NOMO-1 treated with dmso at 0.1 percent for 144 hours (cell line): ENCODE results near the gene ENPEP.
"Not testable (repeated sequence)": the region's sequence is repeated elsewhere in the genome, so short reads cannot be mapped to it uniquely, and the experiment has no call there.

Experiments used
- DNase-seq: peaks from one replicate; lab custom pipeline; 2025; ENCODE audit not compliant: unreplicated experiment; lab: John Stamatoyannopoulos, UW

The ENPEP gene

DNA sequence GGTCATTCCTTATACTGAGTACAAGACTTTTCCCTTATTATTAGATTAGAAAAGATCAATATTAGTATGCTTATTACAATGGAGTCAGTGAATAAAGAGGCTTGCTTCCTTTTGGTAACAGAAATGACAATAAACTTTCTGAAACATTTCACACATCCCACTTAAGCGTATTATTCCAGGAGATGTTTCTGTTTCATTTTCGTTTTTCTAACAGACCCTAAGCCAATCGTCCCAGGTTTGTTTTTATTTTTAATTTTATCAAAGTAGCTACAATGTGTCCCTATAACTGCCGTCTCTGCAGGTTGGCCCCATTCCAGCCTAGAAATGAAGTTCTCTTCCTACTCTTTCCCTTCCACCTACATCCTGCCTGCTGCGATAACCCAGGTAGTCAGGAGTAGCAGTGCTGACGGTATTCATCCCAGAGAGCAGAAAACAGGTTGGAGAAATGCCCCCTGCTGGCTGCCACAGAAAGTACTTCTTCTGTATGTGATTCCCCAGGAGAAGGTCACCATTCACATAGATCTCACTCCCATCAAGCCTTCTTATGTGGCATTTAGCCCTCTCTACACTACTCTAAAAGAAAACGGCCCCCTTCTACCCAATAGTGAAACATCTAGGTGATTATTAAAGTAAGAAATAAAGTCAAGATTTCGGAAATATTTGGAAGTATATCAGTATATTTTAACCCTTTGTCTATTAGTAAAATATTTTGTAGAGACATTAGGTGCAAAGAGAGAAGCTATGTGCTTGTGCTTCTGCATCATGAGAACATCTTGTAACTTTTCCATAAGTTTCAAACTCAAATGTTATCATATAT, 40.4 kb downstream of the ENPEP start:
- DNase-seq: peak; percentile 48

GRCh38 chr4:110518889-110519490, 43.0 kb downstream of the ENPEP start:
- no peak for DNase-seq

- no peak for DNase-seq
Measured at GRCh38 chr4:110520886-110521285, 44.9 kb downstream of the ENPEP start.

DNA sequence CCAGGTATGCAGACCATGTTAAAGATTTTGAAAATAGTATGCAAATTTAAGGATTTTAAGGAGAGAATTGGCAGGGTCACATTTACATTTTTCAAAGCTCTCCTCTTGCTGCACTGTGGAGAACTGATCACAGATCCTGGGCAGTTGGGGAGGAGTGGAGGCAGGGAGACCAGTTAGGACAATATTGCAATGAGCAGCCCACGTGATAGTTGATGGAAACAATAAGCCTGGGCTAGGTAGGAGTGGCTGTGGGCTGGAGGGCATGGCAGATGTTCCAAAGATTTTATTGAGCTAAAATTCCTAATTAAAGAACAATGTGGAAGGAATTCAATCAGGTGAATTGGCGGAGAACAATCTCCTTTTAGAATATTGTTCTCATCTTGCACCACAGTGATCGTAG, 50.6 kb downstream of the ENPEP start:
- no peak for DNase-seq

DNA sequence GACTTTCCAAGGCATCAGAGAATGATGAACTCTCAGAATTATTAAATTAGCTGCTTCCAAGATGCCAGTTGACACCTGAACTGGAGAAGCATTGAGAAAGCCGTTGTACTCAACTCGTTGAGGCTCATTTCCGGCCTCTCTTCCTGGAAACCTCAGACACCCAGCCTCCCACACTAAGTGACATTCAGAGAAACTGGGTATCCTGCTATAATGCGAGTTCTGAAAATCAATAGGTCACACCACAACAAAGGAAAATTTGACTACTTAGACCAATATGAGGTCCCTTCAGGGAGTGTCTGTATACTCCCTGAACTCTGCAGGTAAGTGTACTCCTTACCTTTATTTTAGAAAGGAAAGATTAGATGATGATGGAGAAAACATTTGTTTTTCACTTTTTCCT, 51.2 kb downstream of the ENPEP start:
- no peak for DNase-seq

DNA sequence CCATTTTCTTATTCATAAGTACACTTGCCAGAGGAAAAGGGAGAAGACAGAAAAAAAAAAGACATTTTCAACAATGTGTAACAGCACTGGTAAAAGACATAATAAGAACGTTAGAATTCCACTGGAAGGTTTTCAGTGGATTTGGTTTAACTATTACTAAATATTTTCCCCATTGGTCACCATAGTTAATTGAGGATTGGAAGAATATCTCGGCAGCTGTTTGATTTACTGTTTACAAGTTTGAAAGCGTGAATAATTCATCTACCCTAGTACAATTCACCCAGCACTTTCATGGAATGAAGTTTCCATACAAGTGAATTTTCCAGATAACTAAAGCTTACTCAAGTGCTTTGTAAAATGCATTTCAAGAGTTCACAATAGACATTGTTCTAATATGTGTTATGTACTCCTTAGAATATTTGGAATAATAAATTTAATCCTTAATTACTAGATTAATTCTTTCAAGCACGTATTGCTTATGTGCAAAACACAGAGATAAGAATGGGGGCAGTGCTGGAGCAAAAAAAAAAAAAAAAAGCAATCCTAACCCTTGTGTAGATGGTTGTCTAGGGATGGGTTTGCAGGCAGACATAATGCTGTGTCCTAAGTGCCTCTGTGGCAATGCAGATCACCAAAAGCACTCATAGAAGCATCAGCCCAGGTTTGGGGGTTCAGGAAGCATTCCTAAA, 57.1 kb downstream of the ENPEP start:
- DNase-seq: no peak

DNA sequence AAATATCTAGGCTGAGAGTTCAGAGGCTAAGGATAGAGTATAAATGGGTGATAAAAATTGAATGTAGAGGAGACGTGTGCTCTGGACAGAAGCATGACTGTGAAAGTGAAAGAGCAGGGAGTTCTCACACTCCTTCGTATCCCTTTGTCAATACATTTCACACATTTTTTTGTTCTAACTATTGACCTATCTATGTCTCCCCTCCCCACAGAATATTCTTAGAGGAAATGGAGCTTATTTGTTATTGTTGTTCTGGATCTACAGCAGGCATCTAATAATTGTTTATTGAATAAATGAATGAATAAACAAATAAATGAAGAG, 57.6 kb downstream of the ENPEP start:
- DNase-seq: no peak

- DNase-seq: no peak
Measured at GRCh38 chr4:110533940-110534339, 58.0 kb downstream of the ENPEP start.

- DNase-seq: no peak
Measured at GRCh38 chr4:110540581-110540980, 64.6 kb downstream of the ENPEP start.

- no peak for DNase-seq
Measured at GRCh38 chr4:110540982-110541451, 65.1 kb downstream of the ENPEP start.

DNA sequence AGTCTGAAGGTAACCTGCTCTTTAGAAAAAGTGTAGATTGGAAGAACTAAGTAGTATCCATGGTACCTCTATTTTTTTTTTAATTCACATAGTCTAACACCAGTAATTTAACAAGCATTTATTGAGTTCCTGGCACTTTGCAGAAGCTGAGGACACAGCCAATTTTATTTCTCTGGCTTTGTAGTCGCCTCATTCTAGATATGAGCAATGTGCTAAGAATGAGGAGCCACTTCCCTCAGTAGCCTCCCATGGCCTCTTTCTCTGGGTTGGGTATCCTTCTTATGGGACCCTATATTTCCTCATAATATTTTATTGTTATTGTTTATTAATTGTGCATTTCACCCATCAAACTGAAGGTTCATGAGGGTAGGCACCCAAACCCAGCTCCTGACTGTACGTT, 67.6 kb downstream of the ENPEP start:
- DNase-seq: no peak

DNA sequence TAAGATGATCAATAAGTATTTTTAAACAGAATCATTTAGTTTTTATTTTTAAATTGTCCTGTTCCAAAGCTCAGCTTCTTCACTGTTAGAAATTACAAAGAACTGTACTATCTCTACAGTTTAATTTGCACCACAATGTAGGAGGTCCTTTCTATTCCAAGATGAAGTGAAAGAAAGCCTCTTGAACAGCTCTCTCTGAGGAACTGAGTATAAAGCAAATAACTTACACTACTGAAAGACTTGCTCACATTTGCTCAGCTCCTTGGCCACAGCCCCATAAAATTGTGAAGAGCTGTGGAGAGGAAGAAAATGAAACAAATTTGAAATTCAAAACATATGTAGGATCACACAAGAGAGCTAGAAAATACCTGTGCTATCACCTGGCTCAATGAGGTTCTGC, 68.6 kb downstream of the ENPEP start:
- no peak for DNase-seq

DNA sequence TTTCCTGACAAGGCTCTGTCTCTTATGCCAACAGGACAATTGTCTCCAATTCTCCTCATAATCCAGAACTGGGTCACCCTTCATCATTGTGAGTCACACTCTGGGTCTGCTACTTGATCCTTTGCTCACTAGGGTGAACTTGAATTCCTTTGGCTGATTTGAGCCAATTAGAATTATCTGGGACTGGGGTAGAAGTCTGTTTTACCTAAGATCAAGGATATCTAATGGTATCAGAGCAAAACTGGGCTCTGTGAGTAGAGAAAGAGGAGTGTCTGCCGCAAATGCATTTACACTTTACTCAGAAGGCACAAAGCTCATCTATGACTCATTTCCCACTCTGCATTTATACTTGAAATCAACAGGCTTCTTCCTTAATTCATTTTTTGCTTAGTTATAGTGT, 74.3 kb downstream of the ENPEP start:
- no peak for DNase-seq

- no peak for DNase-seq
Measured at GRCh38 chr4:110553197-110553596, 77.2 kb downstream of the ENPEP start.

DNA sequence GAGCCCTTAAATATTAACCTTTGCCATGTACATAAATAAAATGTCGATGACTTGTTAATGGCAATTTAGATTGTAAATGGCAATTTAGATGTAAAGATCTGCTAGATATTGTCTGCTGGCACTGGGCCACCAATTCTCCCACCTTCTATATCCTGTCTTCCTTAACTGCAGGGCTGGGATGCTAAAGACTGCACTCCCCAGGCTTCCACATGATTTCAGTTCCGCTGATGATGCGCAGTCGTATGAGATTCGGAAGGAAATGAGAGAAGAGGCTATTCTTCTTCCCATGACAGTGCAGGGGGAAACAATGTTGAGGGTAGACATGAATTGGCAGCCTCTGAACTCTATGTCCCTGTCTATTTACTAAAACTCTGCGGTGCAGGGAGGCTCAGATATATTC, 91.3 kb downstream of the ENPEP start:
- no peak for DNase-seq

DNA sequence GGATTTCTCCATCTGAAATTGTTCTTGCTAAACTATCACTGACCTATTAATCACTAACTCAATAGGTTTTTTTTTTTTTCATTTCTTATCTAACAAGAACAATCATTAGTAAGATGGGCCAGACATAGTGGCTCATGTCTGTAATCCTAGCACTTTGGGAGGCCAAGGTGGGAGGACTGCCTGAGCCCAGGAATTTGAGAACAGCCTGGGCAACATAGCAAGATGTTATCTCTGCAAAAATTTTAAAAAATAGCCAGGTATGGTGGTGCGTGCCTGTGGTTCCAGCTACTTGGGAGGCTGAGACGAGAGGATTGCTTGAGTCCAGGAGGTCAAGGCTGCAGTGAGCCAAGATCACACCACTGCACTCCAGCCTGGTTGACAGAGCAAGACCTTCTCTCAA, 100.7 kb downstream of the ENPEP start:
- not testable (repeated sequence) for DNase-seq

DNA sequence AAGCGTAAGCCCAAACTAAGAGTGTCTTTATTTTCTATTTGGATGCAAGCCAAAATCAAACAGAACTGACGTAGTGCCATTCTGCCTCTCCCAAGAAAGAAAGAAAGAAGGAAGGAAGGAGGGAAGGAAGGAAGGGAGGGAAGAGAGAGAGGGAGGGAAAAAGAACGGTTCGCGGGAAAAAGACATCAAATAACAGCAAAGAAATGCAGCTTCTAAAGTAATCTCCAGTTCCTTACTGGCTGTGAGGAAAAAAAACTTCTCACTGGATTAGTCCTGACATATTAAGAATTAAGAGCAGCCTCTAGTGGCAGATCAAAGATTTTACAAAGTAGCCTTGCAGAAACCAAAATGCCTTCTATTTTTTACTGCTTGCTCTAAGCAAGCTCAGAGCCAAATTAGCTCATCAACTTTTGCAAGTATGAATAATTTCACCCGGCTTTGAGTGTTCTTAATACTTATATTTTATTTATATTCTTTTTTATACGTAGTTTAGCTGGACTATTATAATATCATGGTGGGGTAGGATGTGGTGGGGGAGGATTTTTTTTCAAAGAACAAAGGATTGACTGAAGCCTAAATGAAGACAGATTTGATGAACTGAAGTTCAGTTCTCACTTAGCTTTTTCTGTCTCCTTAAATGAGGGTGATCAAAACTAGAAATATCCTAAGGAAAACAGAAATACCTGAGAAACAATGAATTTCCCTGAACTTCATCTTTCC, 110.3 kb downstream of the ENPEP start:
- no peak for DNase-seq

- DNase-seq: no peak
Measured at GRCh38 chr4:110587666-110588285, 111.8 kb downstream of the ENPEP start.

- DNase-seq: no peak
Measured at GRCh38 chr4:110589297-110589696, 113.3 kb downstream of the ENPEP start.

DNA sequence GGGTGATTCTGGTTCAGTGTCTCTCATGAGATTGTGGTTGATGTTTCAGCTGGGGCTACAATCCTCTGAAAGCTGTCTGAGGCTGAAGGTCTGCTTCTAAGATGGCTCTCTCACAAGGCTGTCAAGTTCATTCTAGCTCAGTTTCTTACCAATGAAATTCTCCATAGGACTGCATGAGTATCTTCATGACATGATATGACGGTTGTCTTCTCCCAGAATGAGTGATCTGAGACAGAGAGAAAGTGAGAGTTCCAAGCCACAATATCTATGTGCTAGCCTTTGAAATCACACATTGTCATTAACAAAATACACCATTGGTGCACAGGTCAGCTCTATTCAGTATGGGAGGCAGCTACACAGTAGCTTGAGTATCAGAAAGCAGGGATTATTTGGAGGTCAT, 119.6 kb downstream of the ENPEP start:
- no peak for DNase-seq

DNA sequence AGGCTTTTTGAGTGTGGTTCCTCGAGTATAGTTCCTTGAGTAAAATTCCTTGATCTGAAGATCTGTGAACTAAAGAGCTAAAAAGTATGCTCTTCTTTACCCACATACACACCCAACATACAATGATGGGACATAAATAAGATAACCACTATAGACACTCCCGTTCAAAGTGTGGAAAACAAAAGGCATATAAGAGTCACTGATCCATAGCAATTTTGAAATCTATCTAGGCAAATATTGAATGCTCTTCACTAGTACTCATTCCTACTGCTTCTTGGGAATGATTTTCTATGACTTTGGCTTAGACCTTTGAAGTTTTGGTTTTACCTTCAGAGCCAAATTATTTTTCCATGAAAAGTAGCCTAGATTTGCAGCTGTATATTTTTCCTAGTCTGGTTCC, 120.5 kb downstream of the ENPEP start:
- no peak for DNase-seq
